HCT116 (cell line): ENCODE results near the gene ZNF785. TPM values are rescaled to one million over a fixed set of nuclear protein-coding genes. Genes with fewer than 3 reads are reported as not detected.

ENCODE experiments used
- ATAC-seq: fragments of 200-7000 bp; cut with Tn5 transposase; 2 replicates; pipeline ENCODE4 v1.9.1; 2020; ENCODE audit warnings: mild to moderate bottlenecking, moderate library complexity
- BruUV-seq: library from RNA; stranded (reverse); fragments of 400-500 nt; replicated peaks from 2 replicates; lab custom pipeline; 2021; lab: Mats Ljungman, UMichigan
- CTCF ChIA-PET: fragments of 300-600 bp; sonication (Branson Sonifier 250); formaldehyde crosslinking; loops from one replicate; lab custom pipeline; 2021; ENCODE audit warnings: antibody characterized with exemption; lab: Charles Lee
- POLR2A ChIA-PET: fragments of 300-600, 350-600 bp; sonication (Branson Sonifier 250); formaldehyde crosslinking; loops from one replicate; lab custom pipeline; 2021; ENCODE audit warnings: antibody characterized with exemption; lab: Charles Lee
- RAD21 ChIA-PET, 2 experiments: fragments of 300-600 bp; sonication (Branson Sonifier 250); formaldehyde crosslinking; loops; one replicate each; lab custom pipeline; 2023; ENCODE audit warnings: low total read pairs in 2 of 2; ENCODE audit not compliant: uncharacterized antibody in 2 of 2, unreplicated experiment in 2 of 2, low non-redundant PET in 1 of 2; lab: Charles Lee
- DNase-seq: peaks from one replicate; pipeline ENCODE4 v3.0.0-alpha.2; 2010; ENCODE audit warnings: low read depth, low spot score
- H2AFZ ChIP-seq: fragments of 200-600 bp; shearing (Covaris generic), sonication (generic); 2 replicates; pipeline ENCODE4 v1.6.1; 2017; ENCODE audit warnings: low read depth, mixed run types, mixed read lengths, antibody characterized with exemption, low read length; ENCODE audit not compliant: poor library complexity, severe bottlenecking
- H3K27ac ChIP-seq: 2 replicates; pipeline ENCODE4 v1.5.1; 2012; ENCODE audit warnings: low read depth, low read length
- H3K27me3 ChIP-seq: fragments of 200-600 bp; sonication (generic); 2 replicates; pipeline ENCODE4 v1.6.1; 2016; ENCODE audit warnings: mixed run types, low read length, mixed read lengths; ENCODE audit not compliant: insufficient read depth
- H3K36me3 ChIP-seq, 2 experiments: fragments of 200-500 bp in 1 of 2; fragments of 200-600 bp in 1 of 2; sonication (Bioruptor generic) in 1 of 2; sonication (generic) in 1 of 2; 2 replicates each; pipeline versions ENCODE4 v1.5.1 to v1.6.1; 2014 to 2016; ENCODE audit warnings: low read length in 2 of 2, inconsistent platforms in 1 of 2, mixed read lengths in 1 of 2, mixed run types in 1 of 2; ENCODE audit not compliant: insufficient read depth in 2 of 2, control insufficient read depth in 1 of 2
- H3K4me1 ChIP-seq, 2 experiments: fragments of 200-600 bp in 1 of 2; sonication (generic) in 1 of 2; 2 replicates each; pipeline versions ENCODE4 v1.5.1 to v1.6.1; 2012 to 2017; ENCODE audit warnings: low read length in 2 of 2, inconsistent platforms in 1 of 2, mild to moderate bottlenecking in 1 of 2, mixed read lengths in 1 of 2, mixed run types in 1 of 2, moderate library complexity in 1 of 2; ENCODE audit not compliant: insufficient read depth in 2 of 2, control insufficient read depth in 1 of 2
- H3K4me2 ChIP-seq: fragments of 200-600 bp; sonication (generic); 2 replicates; pipeline ENCODE4 v1.6.1; 2017; ENCODE audit warnings: mixed run types, low read length, mixed read lengths
- H3K4me3 ChIP-seq, 2 experiments: fragments of 200-600 bp in 1 of 2; sonication (generic) in 1 of 2; replicated peaks in 1 of 2; 2 replicates each; pipeline ENCODE4 v1.5.1; 2011 to 2016; ENCODE audit warnings: low read length in 2 of 2, control low read depth in 1 of 2, low read depth in 1 of 2, mild to moderate bottlenecking in 1 of 2, mixed read lengths in 1 of 2, mixed run types in 1 of 2
- H3K79me2 ChIP-seq: fragments of 200-600 bp; sonication (generic); 2 replicates; pipeline ENCODE4 v1.6.1; 2017; ENCODE audit warnings: mild to moderate bottlenecking, mixed run types, low read length, moderate library complexity, mixed read lengths; ENCODE audit not compliant: insufficient read depth
- H3K9ac ChIP-seq: fragments of 200-600 bp; sonication (generic); 2 replicates; pipeline ENCODE4 v1.6.1; 2016; ENCODE audit warnings: low read length, mixed read lengths
- H3K9me2 ChIP-seq: fragments of 200-600 bp; sonication (generic), shearing (Covaris generic); 2 replicates; pipeline ENCODE4 v1.6.1; 2017; ENCODE audit warnings: mixed run types, mild to moderate bottlenecking, moderate library complexity; ENCODE audit not compliant: insufficient read depth
- H3K9me3 ChIP-seq, 2 experiments: fragments of 200-500 bp in 1 of 2; fragments of 200-600 bp in 1 of 2; sonication (Bioruptor generic) in 1 of 2; sonication (generic) in 1 of 2; 2 replicates each; pipeline ENCODE4 v1.6.1; 2014 to 2017; ENCODE audit warnings: low read length in 2 of 2, mixed read lengths in 2 of 2, inconsistent platforms in 1 of 2, low read depth in 1 of 2, mild to moderate bottlenecking in 1 of 2, mixed run types in 1 of 2, moderate library complexity in 1 of 2; ENCODE audit not compliant: control insufficient read depth in 1 of 2, insufficient read depth in 1 of 2
- H4K20me1 ChIP-seq: fragments of 200-600 bp; sonication (generic), shearing (Covaris generic); 2 replicates; pipeline ENCODE4 v1.6.1; 2017; ENCODE audit warnings: mixed run types, mild to moderate bottlenecking, moderate library complexity; ENCODE audit not compliant: insufficient read depth
- ATF3 ChIP-seq: IDR thresholded peaks from 2 replicates; pipeline ENCODE4 v1.6.1; 2012
- CBX3 ChIP-seq: IDR thresholded peaks from 2 replicates; pipeline ENCODE4 v1.6.1; 2012; ENCODE audit warnings: low read depth
- CEBPB ChIP-seq: IDR thresholded peaks from 2 replicates; pipeline ENCODE4 v1.6.1; 2012; ENCODE audit warnings: low read depth
- CTCF ChIP-seq, 3 experiments: fragments of 200-600 bp in 1 of 3; sonication (generic) in 1 of 3; IDR thresholded peaks in 2 of 3; conservative IDR thresholded peaks in 1 of 3; 2 replicates each; pipeline ENCODE4 v1.5.1; 2012 to 2017; ENCODE audit warnings: low read depth in 2 of 3, low read length in 2 of 3, antibody characterized with exemption in 1 of 3, borderline replicate concordance in 1 of 3, control low read depth in 1 of 3, mild to moderate bottlenecking in 1 of 3, mixed read lengths in 1 of 3, mixed run types in 1 of 3, moderate library complexity in 1 of 3; ENCODE audit not compliant: insufficient read depth in 1 of 3
- EGR1 ChIP-seq: IDR thresholded peaks from 2 replicates; pipeline ENCODE4 v1.6.1; 2012; ENCODE audit warnings: low read depth
- ELF1 ChIP-seq: IDR thresholded peaks from 2 replicates; pipeline ENCODE4 v1.6.1; 2012; ENCODE audit warnings: low read depth, borderline replicate concordance
- EZH2 ChIP-seq: fragments of 200-600 bp; sonication (generic); IDR thresholded peaks from 2 replicates; pipeline ENCODE4 v1.6.1; 2017; ENCODE audit warnings: antibody characterized with exemption, mixed run types
- EZH2phosphoT487 ChIP-seq: fragments of 200-600 bp; IDR thresholded peaks from 2 replicates; pipeline ENCODE4 v1.6.1; 2018; ENCODE audit warnings: antibody characterized with exemption, borderline replicate concordance
- FOSL1 ChIP-seq: IDR thresholded peaks from 2 replicates; pipeline ENCODE4 v1.6.1; 2012; ENCODE audit warnings: low read depth
- JUND ChIP-seq: IDR thresholded peaks from 2 replicates; pipeline ENCODE4 v1.6.1; 2012
- POLR2A ChIP-seq: IDR thresholded peaks from 2 replicates; pipeline ENCODE4 v1.7.0; 2011; ENCODE audit warnings: borderline replicate concordance; ENCODE audit not compliant: insufficient read depth, insufficient read length; ENCODE audit errors: extremely low read depth
- POLR2AphosphoS5 ChIP-seq: IDR thresholded peaks from 2 replicates; pipeline ENCODE4 v1.6.1; 2011; ENCODE audit warnings: mild to moderate bottlenecking, low read depth, low read length, moderate library complexity
- RAD21 ChIP-seq: IDR thresholded peaks from 2 replicates; pipeline ENCODE4 v1.6.1; 2012; ENCODE audit warnings: low read depth, mild to moderate bottlenecking
- SIN3A ChIP-seq: IDR thresholded peaks from 2 replicates; pipeline ENCODE4 v1.6.1; 2012; ENCODE audit warnings: low read depth
- SRF ChIP-seq: IDR thresholded peaks from 2 replicates; pipeline ENCODE4 v1.6.1; 2012; ENCODE audit warnings: low read depth
- TCF7L2 ChIP-seq: IDR thresholded peaks from 2 replicates; pipeline ENCODE4 v1.7.0; 2011; ENCODE audit warnings: borderline replicate concordance, inconsistent platforms; ENCODE audit not compliant: insufficient read depth, insufficient read length; ENCODE audit errors: extremely low read depth
- YY1 ChIP-seq: IDR thresholded peaks from 2 replicates; pipeline ENCODE4 v1.6.1; 2011; ENCODE audit warnings: low read length, low read depth, moderate library complexity, mild to moderate bottlenecking; ENCODE audit not compliant: insufficient replicate concordance; ENCODE audit errors: extremely low read depth
- ZFX ChIP-seq: fragments of 450-650 bp; IDR thresholded peaks from 2 replicates; pipeline ENCODE4 v1.6.1; 2017
- ZNF274 ChIP-seq: fragments of 200-500 bp; sonication (Bioruptor generic); IDR thresholded peaks from 2 replicates; pipeline ENCODE4 v1.6.1; 2014; ENCODE audit warnings: mild to moderate bottlenecking, low read depth, low read length, inconsistent platforms
- intact Hi-C: fragments of 100-400 bp; cut with micrococcal nuclease; formaldehyde crosslinking; loops from 2 replicates; pipeline ENCODE4 v1.10.0; 2022
- total RNA-seq: library from RNA; stranded (reverse); gene quantifications from one replicate; pipeline ENCODE4 v1.2.1, GENCODE V29; 2021; ENCODE audit not compliant: unreplicated experiment
- TF ChIP-seq, protein P1 (sequence below): IDR thresholded peaks from 2 replicates; pipeline ENCODE4 v1.6.1; 2012; ENCODE audit warnings: low read depth
- TF ChIP-seq, protein P2 (sequence below): IDR thresholded peaks from 2 replicates; pipeline ENCODE4 v1.6.1; 2012

The ZNF785 gene
- total RNA-seq, 1 experiment from 2014 or later: 0.15 TPM

DNA sequence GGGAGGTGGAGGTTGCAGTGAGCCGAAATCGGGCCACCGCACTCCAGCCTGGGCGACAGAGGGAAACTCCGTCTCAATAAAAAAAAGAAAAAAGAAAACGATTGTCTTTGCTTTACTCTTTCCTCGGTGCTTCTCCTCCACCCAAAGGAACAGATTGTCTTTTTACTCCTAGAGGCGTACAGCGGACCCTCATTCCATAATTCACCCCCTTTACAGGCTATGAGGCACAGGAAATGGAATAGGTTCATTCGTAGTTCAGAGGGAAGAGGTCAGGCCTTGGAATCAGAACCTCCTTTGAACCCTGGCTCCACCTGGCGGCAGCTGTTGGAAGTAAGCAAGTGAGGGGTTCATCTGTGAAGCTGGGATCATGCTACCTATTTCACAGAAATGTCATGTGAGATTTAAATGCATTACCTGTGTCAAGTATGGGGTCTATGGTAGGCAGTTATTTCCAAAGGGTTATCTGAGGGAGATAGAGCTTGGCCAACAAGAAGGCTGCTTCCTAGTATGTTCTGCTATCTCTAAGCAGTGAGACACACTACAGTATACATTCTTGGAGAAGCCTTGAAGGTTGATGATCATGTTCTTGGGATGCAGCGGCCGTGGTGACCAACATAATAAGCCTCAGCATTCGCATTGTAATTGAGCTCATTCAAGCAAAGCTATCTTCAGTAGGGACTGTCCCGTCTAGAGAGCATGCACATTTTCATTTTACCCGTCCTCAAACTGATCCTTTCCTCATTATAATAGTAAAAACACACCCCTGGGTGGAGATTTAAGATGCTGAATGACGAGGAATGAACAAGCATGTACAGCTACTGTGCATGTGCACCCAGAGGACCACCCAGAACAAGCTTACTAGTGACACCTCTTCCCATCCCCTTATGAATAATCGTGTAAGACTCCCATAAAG lies 43.4 kb upstream of the ZNF785 start:
- peak overlapping the region; percentile 56; the same call in 1 of the 2 replicates for H3K4me2 ChIP-seq
- peak; percentile 70 for DNase-seq
- no peaks in the 10 kb centered on the region for H3K36me3 ChIP-seq
- no peaks in the 10 kb centered on the region for H3K9me3 ChIP-seq
- no peaks in the 10 kb centered on the region for H3K9me2 ChIP-seq
- RAD21 ChIA-PET: interaction anchor here in 1 of 2 experiments (1.1 kb wide), 1 partner anchor 199 kb away, joined by 5 read pairs; the partner anchor contains the start of gene DCTPP1
- no peak overlapping the region for H3K4me3 ChIP-seq
- CTCF ChIA-PET: interaction anchor here (0.8 to 1.5 kb wide), 8 partner anchors 14 to 486 kb away, joined by 3 to 15 read pairs (median 5); partner anchors contain the start of gene DCTPP1
- no peaks in the 10 kb centered on the region for H4K20me1 ChIP-seq
- H3K79me2 ChIP-seq: no peaks in the 10 kb centered on the region
- H2AFZ ChIP-seq: peak overlapping the region; percentile 100
- intact Hi-C loops: loop anchor here (5.0 kb wide), 3 partner anchors 57 to 197 kb away; partner anchors contain the start of genes DCTPP1, SEPHS2 and ZNF688
- POLR2A ChIA-PET: interaction anchor here (1.5 kb wide), 1 partner anchor 199 kb away, joined by 3 read pairs; the partner anchor contains the start of gene DCTPP1
- H3K27me3 ChIP-seq: no peaks in the 10 kb centered on the region
- BruUV-seq: no TSS peak
- ATAC-seq: peak; percentile 94
- 0 out of 2 replicates have a peak overlapping the region, but pooled peaks have one; percentile 18 for H3K27ac ChIP-seq
- H3K9ac ChIP-seq: no peak overlapping the region
- H3K4me1 ChIP-seq: peaks cover 4 to 14% of the 10 kb centered on the region in 2 experiments; a peak in 3 of 4 replicates
- no peak for TF ChIP-seq POLR2A
- TF ChIP-seq YY1: peak; percentile 37
- no peak for TF ChIP-seq EZH2
- TF ChIP-seq POLR2AphosphoS5: no peak
- TF ChIP-seq CBX3: no peak
- no peak for TF ChIP-seq EGR1
- no peak for TF ChIP-seq CEBPB
- no peak for TF ChIP-seq EZH2phosphoT487
- TF ChIP-seq, protein P1, sequence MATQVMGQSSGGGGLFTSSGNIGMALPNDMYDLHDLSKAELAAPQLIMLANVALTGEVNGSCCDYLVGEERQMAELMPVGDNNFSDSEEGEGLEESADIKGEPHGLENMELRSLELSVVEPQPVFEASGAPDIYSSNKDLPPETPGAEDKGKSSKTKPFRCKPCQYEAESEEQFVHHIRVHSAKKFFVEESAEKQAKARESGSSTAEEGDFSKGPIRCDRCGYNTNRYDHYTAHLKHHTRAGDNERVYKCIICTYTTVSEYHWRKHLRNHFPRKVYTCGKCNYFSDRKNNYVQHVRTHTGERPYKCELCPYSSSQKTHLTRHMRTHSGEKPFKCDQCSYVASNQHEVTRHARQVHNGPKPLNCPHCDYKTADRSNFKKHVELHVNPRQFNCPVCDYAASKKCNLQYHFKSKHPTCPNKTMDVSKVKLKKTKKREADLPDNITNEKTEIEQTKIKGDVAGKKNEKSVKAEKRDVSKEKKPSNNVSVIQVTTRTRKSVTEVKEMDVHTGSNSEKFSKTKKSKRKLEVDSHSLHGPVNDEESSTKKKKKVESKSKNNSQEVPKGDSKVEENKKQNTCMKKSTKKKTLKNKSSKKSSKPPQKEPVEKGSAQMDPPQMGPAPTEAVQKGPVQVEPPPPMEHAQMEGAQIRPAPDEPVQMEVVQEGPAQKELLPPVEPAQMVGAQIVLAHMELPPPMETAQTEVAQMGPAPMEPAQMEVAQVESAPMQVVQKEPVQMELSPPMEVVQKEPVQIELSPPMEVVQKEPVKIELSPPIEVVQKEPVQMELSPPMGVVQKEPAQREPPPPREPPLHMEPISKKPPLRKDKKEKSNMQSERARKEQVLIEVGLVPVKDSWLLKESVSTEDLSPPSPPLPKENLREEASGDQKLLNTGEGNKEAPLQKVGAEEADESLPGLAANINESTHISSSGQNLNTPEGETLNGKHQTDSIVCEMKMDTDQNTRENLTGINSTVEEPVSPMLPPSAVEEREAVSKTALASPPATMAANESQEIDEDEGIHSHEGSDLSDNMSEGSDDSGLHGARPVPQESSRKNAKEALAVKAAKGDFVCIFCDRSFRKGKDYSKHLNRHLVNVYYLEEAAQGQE: no peak
- TF ChIP-seq FOSL1: no peak
- TF ChIP-seq, protein P2, sequence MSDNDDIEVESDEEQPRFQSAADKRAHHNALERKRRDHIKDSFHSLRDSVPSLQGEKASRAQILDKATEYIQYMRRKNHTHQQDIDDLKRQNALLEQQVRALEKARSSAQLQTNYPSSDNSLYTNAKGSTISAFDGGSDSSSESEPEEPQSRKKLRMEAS: no peak
- no peak for TF ChIP-seq ELF1
- no peak for TF ChIP-seq SRF
- no peak for TF ChIP-seq ZNF274
- no peak for TF ChIP-seq SIN3A
- peak; percentile 89 for TF ChIP-seq TCF7L2
- TF ChIP-seq ATF3: no peak
- peak; percentile 89 for TF ChIP-seq RAD21
- TF ChIP-seq CTCF (IDR thresholded peaks at IDR 0.05 in 2 of 3, conservative IDR thresholded peaks at IDR 0.05 in 1 of 3; ENCODE audit: borderline replicate concordance in 1 of 3, insufficient read depth in 1 of 3, low read depth in 2 of 3, low read length in 2 of 3): peak; percentile 86 to 94 (median 93)
- TF ChIP-seq JUND: no peak
- no peak for TF ChIP-seq ZFX
